H1 (cell line): Measurements from ENCODE around the gene CDK5RAP2. TPM values are rescaled to one million over a fixed set of nuclear protein-coding genes. Genes with fewer than 3 reads are reported as not detected.

Experiments
- CHD1 ChIP-seq: IDR thresholded peaks from 2 replicates; pipeline ENCODE4 v1.6.1; 2012; ENCODE audit warnings: low read depth, low read length, improper control_type of control experiment
- FOSL1 ChIP-seq: IDR thresholded peaks from 2 replicates; pipeline ENCODE4 v1.6.1; 2011; ENCODE audit warnings: mild to moderate bottlenecking, low read depth, low read length, moderate library complexity; ENCODE audit not compliant: insufficient read depth
- SRF ChIP-seq: IDR thresholded peaks from 2 replicates; pipeline ENCODE4 v1.6.1; 2011; ENCODE audit warnings: mild to moderate bottlenecking, low read depth, low read length, moderate library complexity
- TEAD4 ChIP-seq: IDR thresholded peaks from 2 replicates; pipeline ENCODE4 v1.6.1; 2012; ENCODE audit warnings: low read depth, low read length, inconsistent platforms, mixed read lengths
- polyA plus RNA-seq, 7 experiments: library from polyadenylated mRNA; depleted of rRNA in 3 of 7; stranded (reverse) in 5 of 7; unstranded in 2 of 7; fragments of >200 nt in 5 of 7; fragments of 200-250 nt in 2 of 7; gene quantifications; 1 replicate in 5 of 7; 2 replicates in 1 of 7; 4 replicates in 1 of 7; pipeline versions ENCODE4 v1.2.1 to v1.2.3, GENCODE V29; 2011 to 2013; ENCODE audit warnings: missing spikeins in 2 of 7, mixed read lengths in 2 of 7
- total RNA-seq: library from RNA; stranded (reverse); fragmentation: NEBNext Ultra II Directional; extraction: Animal tissue kit (Norgen Biotek cat#: 25700); gene quantifications from 2 replicates; pipeline ENCODE4 v1.2.1, GENCODE V29; 2021

CDK5RAP2 gene
- total and polyA plus RNA-seq, 2 of the 8 experiments (the other 6 are each of a cell fraction or from before 2014, with no cell fraction given), result 19.8 to 49.4 TPM

GRCh38 chr9:120397453-120397852, 182.5 kb downstream of the CDK5RAP2 start (continued):
- TF ChIP-seq TEAD4 (no peak), CHD1 (no peak), FOSL1 (no peak), SRF (no peak)
